ENCODE data around the gene ZNF473.
A peak's percentile ranks its signal among the peaks of the same experiment; 100 is the strongest.
"Not testable (repeated sequence)": the region's sequence is repeated elsewhere in the genome, so short reads cannot be mapped to it uniquely, and the experiment has no call there.

Gene ZNF473

GRCh38 chr19:50050406-50051227 lies 24.8 kb downstream of the ZNF473 start:
- peak; percentile 87 for DNase-seq (ENCODE audit: extremely low spot score)
- POLR2A ChIA-PET, result interaction anchor here (0.6 to 1.8 kb wide), 2 partner anchors 11 to 16 kb away, joined by 3 to 4 read pairs; no protein-coding TSS in a partner anchor
- CTCF ChIA-PET, result interaction anchor here (1.3 kb wide), 1 partner anchor 65 kb away, joined by 3 read pairs; no protein-coding TSS in a partner anchor
- TF ChIP-seq NFRKB (IDR thresholded peaks at IDR 0.05) (no peak), PKNOX1 (IDR thresholded peaks at IDR 0.05) (peak; percentile 57), L3MBTL2 (conservative IDR thresholded peaks at IDR 0.05) (peak; percentile 72)

GRCh38 chr19:50051228-50051895 lies 25.6 kb downstream of the ZNF473 start:
- peak; percentile 48; the same call in 1 of the 2 replicates for TF ChIP-seq ZNF384 (IDR thresholded peaks at IDR 0.05)
- DNase-seq (ENCODE audit: extremely low spot score); CTCF ChIA-PET: not testable (repeated sequence)
- POLR2A ChIA-PET, result interaction anchor here (1.8 kb wide), 1 partner anchor 15 kb away, joined by 3 read pairs; no protein-coding TSS in a partner anchor

GRCh38 chr19:50051964-50052363 lies 26.2 kb downstream of the ZNF473 start:
- no peak for TF ChIP-seq NFRKB (IDR thresholded peaks at IDR 0.05)
- TF ChIP-seq FOXK2 (IDR thresholded peaks at IDR 0.05), result no peak
- ChIA-PET CTCF (no interaction called here), POLR2A (no interaction called here)
- no peak for DNase-seq (ENCODE audit: extremely low spot score)

- ChIA-PET POLR2A (no interaction called here), CTCF (no interaction called here)
- DNase-seq (ENCODE audit: extremely low spot score), result no peak
- TF ChIP-seq L3MBTL2 (conservative IDR thresholded peaks at IDR 0.05) (no peak), FOXM1 (IDR thresholded peaks at IDR 0.05; ENCODE audit: borderline replicate concordance) (no peak), HDGF (IDR thresholded peaks at IDR 0.05; ENCODE audit: borderline replicate concordance) (no peak), SP1 (IDR thresholded peaks at IDR 0.05) (no peak), CTBP1 (IDR thresholded peaks at IDR 0.05; ENCODE audit: borderline replicate concordance) (no peak), BHLHE40 (IDR thresholded peaks at IDR 0.05; ENCODE audit: borderline replicate concordance) (no peak), ELF4 (IDR thresholded peaks at IDR 0.05) (no peak), FOXA1 (IDR thresholded peaks at IDR 0.05) (no peak), PKNOX1 (IDR thresholded peaks at IDR 0.05) (no peak), NFRKB (IDR thresholded peaks at IDR 0.05) (no peak), ARNT (IDR thresholded peaks at IDR 0.05) (no peak), FOXK2 (IDR thresholded peaks at IDR 0.05) (no peak), LEF1 (IDR thresholded peaks at IDR 0.05; ENCODE audit: borderline replicate concordance) (no peak), TARDBP (IDR thresholded peaks at IDR 0.05) (no peak)
Measured at GRCh38 chr19:50053119-50053518, 27.3 kb downstream of the ZNF473 start.

GRCh38 chr19:50058425-50058824 lies 32.6 kb downstream of the ZNF473 start:
- POLR2A ChIA-PET, result no interaction called here
- TF ChIP-seq FOXM1 (IDR thresholded peaks at IDR 0.05; ENCODE audit: borderline replicate concordance) (no peak), ARNT (IDR thresholded peaks at IDR 0.05) (no peak), BHLHE40 (IDR thresholded peaks at IDR 0.05; ENCODE audit: borderline replicate concordance) (no peak), HDGF (IDR thresholded peaks at IDR 0.05; ENCODE audit: borderline replicate concordance) (no peak), PKNOX1 (IDR thresholded peaks at IDR 0.05) (no peak), CTBP1 (IDR thresholded peaks at IDR 0.05; ENCODE audit: borderline replicate concordance) (no peak), L3MBTL2 (conservative IDR thresholded peaks at IDR 0.05) (no peak), SP1 (IDR thresholded peaks at IDR 0.05) (no peak), FOXK2 (IDR thresholded peaks at IDR 0.05) (no peak), FOXA1 (IDR thresholded peaks at IDR 0.05) (no peak), TARDBP (IDR thresholded peaks at IDR 0.05) (no peak)
- CTCF ChIA-PET, result no interaction called here
- DNase-seq (ENCODE audit: extremely low spot score), result no peak

- TF ChIP-seq ARNT (IDR thresholded peaks at IDR 0.05), result no peak
- TF ChIP-seq TARDBP (IDR thresholded peaks at IDR 0.05), result no peak
- TF ChIP-seq ELF4 (IDR thresholded peaks at IDR 0.05), result no peak
- TF ChIP-seq LEF1 (IDR thresholded peaks at IDR 0.05; ENCODE audit: borderline replicate concordance), result no peak
- TF ChIP-seq PKNOX1 (IDR thresholded peaks at IDR 0.05), result no peak
- TF ChIP-seq SUZ12 (IDR thresholded peaks at IDR 0.05), result no peak
- no peak for TF ChIP-seq CTBP1 (IDR thresholded peaks at IDR 0.05; ENCODE audit: borderline replicate concordance)
- no peak for TF ChIP-seq BHLHE40 (IDR thresholded peaks at IDR 0.05; ENCODE audit: borderline replicate concordance)
- TF ChIP-seq FOXM1 (IDR thresholded peaks at IDR 0.05; ENCODE audit: borderline replicate concordance), result no peak
- no peak for TF ChIP-seq FOXK2 (IDR thresholded peaks at IDR 0.05)
- TF ChIP-seq SP1 (IDR thresholded peaks at IDR 0.05), result no peak
- no peak for TF ChIP-seq FOXA1 (IDR thresholded peaks at IDR 0.05)
- TF ChIP-seq HDGF (IDR thresholded peaks at IDR 0.05; ENCODE audit: borderline replicate concordance), result no peak
- TF ChIP-seq ZNF384 (IDR thresholded peaks at IDR 0.05), result no peak
- TF ChIP-seq L3MBTL2 (conservative IDR thresholded peaks at IDR 0.05), result no peak
- no peak for TF ChIP-seq NFRKB (IDR thresholded peaks at IDR 0.05)
- CTCF ChIA-PET, result no interaction called here
- POLR2A ChIA-PET, result no interaction called here
- no peak for DNase-seq (ENCODE audit: extremely low spot score)
Measured at GRCh38 chr19:50059045-50059444, 33.2 kb downstream of the ZNF473 start.
